Vagina (tissue), 2 donors: Measurements from ENCODE around the gene LRRC4C. TPM values are rescaled to one million over a fixed set of nuclear protein-coding genes. Genes with fewer than 3 reads are reported as not detected.
"Not testable (repeated sequence)": the region's sequence is repeated elsewhere in the genome, so short reads cannot be mapped to it uniquely, and the experiment has no call there.

Experiments used
- DNase-seq, 2 donors: peaks; one replicate each; pipeline ENCODE4 v3.0.0-alpha.2; 2017; ENCODE audit errors: extremely low spot score in 2 of 2
- H3K27ac ChIP-seq: fragments of 200-600 bp; sonication (generic); one replicate; pipeline ENCODE4 v1.5.1; 2019
- H3K27me3 ChIP-seq: fragments of 200-600 bp; sonication (generic); one replicate; pipeline ENCODE4 v1.5.1; 2019
- H3K36me3 ChIP-seq, 2 donors: fragments of 200-600 bp; sonication (generic); one replicate each; pipeline ENCODE4 v1.5.1; 2017 to 2019
- H3K4me1 ChIP-seq: fragments of 200-600 bp; sonication (generic); one replicate; pipeline ENCODE4 v1.5.1; 2019
- H3K4me3 ChIP-seq, 2 donors: fragments of 200-600 bp; sonication (generic); 1 replicate in 1 of 2; 2 replicates in 1 of 2; pipeline ENCODE4 v1.5.1; 2016 to 2019
- H3K9me3 ChIP-seq: fragments of 200-600 bp; sonication (generic); one replicate; pipeline ENCODE4 v1.5.1; 2019
- CTCF ChIP-seq, 3 experiments: fragments of 450-650 bp in 2 of 3; fragments of 200-600 bp in 1 of 3; sonication (generic) in 1 of 3; IDR thresholded peaks; one replicate each; pipeline ENCODE4 v1.5.1; 2017 to 2019; ENCODE audit warnings: antibody characterized with exemption in 3 of 3, mild to moderate bottlenecking in 2 of 3, moderate library complexity in 2 of 3
- POLR2A ChIP-seq, 2 donors: fragments of 450-650 bp; IDR thresholded peaks; one replicate each; pipeline ENCODE4 v1.6.1; 2017; ENCODE audit warnings: antibody characterized with exemption in 2 of 2, mild to moderate bottlenecking in 2 of 2, moderate library complexity in 2 of 2
- POLR2AphosphoS5 ChIP-seq, 2 donors: sonication (generic); formaldehyde crosslinking; IDR thresholded peaks; one replicate each; pipeline ENCODE4 v1.9.0; 2017; ENCODE audit warnings: antibody characterized with exemption in 2 of 2, mild to moderate bottlenecking in 2 of 2, low read depth in 1 of 2; ENCODE audit not compliant: insufficient read depth in 1 of 2
- intact Hi-C: fragments of 100-400 bp; cut with DNase I; formaldehyde crosslinking; loops from one replicate; pipeline ENCODE4 v1.15.1; 2023
- total RNA-seq: library from RNA; depleted of rRNA; stranded (reverse); fragments of >200 nt; gene quantifications from one replicate; pipeline ENCODE4 v1.2.3, GENCODE V29; 2016

Gene LRRC4C
- total RNA-seq, 1 donor from 2014 or later: 5.6 TPM

- DNase-seq: no peak
- H3K4me1 ChIP-seq: no peaks in the 10 kb centered on the region
- H3K9me3 ChIP-seq: no peaks in the 10 kb centered on the region
- H3K27ac ChIP-seq: no peak overlapping the region
- no peaks in the 10 kb centered on the region for H3K27me3 ChIP-seq
- no peak overlapping the region for H3K4me3 ChIP-seq
- no peak for TF ChIP-seq POLR2A (IDR thresholded peaks at IDR 0.05)
- no peak for TF ChIP-seq POLR2AphosphoS5 (IDR thresholded peaks at IDR 0.05; ENCODE audit: insufficient read depth in 1 of 2, low read depth in 1 of 2)
- TF ChIP-seq CTCF (IDR thresholded peaks at IDR 0.05): no peak
- no peaks in the 10 kb centered on the region for H3K36me3 ChIP-seq
- intact Hi-C loops: no loop called here
These were observed 1291.0 kb downstream of the LRRC4C start for GRCh38 chr11:40168414-40168813.

GRCh38 chr11:40167805-40168204, 1291.6 kb downstream of the LRRC4C start:
- H3K27ac ChIP-seq, intact Hi-C loops: not testable (repeated sequence)

GRCh38 chr11:40166892-40167291, 1292.6 kb downstream of the LRRC4C start:
- no peaks in the 10 kb centered on the region for H3K36me3 ChIP-seq
- TF ChIP-seq CTCF (IDR thresholded peaks at IDR 0.05) (no peak), POLR2A (IDR thresholded peaks at IDR 0.05) (no peak), POLR2AphosphoS5 (IDR thresholded peaks at IDR 0.05; ENCODE audit: insufficient read depth in 1 of 2, low read depth in 1 of 2) (no peak)

More at GRCh38 chr11:40167805-40168204, 1291.6 kb downstream of the LRRC4C start:
- H3K36me3 ChIP-seq, DNase-seq, H3K4me1 ChIP-seq, H3K27me3 ChIP-seq, H3K4me3 ChIP-seq, H3K9me3 ChIP-seq: not testable (repeated sequence)

GRCh38 chr11:40162901-40163883, 1296.3 kb downstream of the LRRC4C start:
- no peaks in the 10 kb centered on the region for H3K9me3 ChIP-seq
- H3K36me3 ChIP-seq: no peaks in the 10 kb centered on the region
- intact Hi-C loops: no loop called here
- no peak overlapping the region for H3K27ac ChIP-seq
- no peaks in the 10 kb centered on the region for H3K4me1 ChIP-seq
- TF ChIP-seq POLR2A (IDR thresholded peaks at IDR 0.05): no peak
- no peak for TF ChIP-seq POLR2AphosphoS5 (IDR thresholded peaks at IDR 0.05; ENCODE audit: insufficient read depth in 1 of 2, low read depth in 1 of 2)
- TF ChIP-seq CTCF (IDR thresholded peaks at IDR 0.05): no peak
- DNase-seq: no peak
- H3K4me3 ChIP-seq: no peak overlapping the region
- H3K27me3 ChIP-seq: no peaks in the 10 kb centered on the region

More at GRCh38 chr11:40166892-40167291, 1292.6 kb downstream of the LRRC4C start:
- Histone ChIP-seq H3K4me1 (no peaks in the 10 kb centered on the region), H3K4me3 (no peak overlapping the region), H3K27ac (no peak overlapping the region), H3K9me3 (no peaks in the 10 kb centered on the region), H3K27me3 (no peaks in the 10 kb centered on the region)
- intact Hi-C loops: no loop called here
- no peak for DNase-seq

GRCh38 chr11:40161854-40162410, 1297.5 kb downstream of the LRRC4C start:
- H3K4me1 ChIP-seq: no peaks in the 10 kb centered on the region
- no peaks in the 10 kb centered on the region for H3K9me3 ChIP-seq
- no peak overlapping the region for H3K27ac ChIP-seq
- intact Hi-C loops: no loop called here
- no peak for TF ChIP-seq CTCF (IDR thresholded peaks at IDR 0.05)
- TF ChIP-seq POLR2A (IDR thresholded peaks at IDR 0.05): no peak
- no peak for TF ChIP-seq POLR2AphosphoS5 (IDR thresholded peaks at IDR 0.05; ENCODE audit: insufficient read depth in 1 of 2, low read depth in 1 of 2)
- no peaks in the 10 kb centered on the region for H3K36me3 ChIP-seq
- no peaks in the 10 kb centered on the region for H3K27me3 ChIP-seq
- no peak overlapping the region for H3K4me3 ChIP-seq
- no peak for DNase-seq
